Left ventricle myocardium inferior (tissue), 1 donor: ENCODE results near the gene RUBCNL. TPM values are rescaled to one million over a fixed set of nuclear protein-coding genes. Genes with fewer than 3 reads are reported as not detected.

ENCODE experiments used
- DNase-seq: peaks from one replicate; pipeline ENCODE4 v3.0.0-alpha.2; 2020
- H3K27ac ChIP-seq: fragments of 200-600 bp; replicated peaks from 2 replicates; pipeline ENCODE4 v1.8.0; 2021
- H3K27me3 ChIP-seq: fragments of 200-600 bp; 2 replicates; pipeline ENCODE4 v1.8.0; 2021; ENCODE audit warnings: low read depth
- H3K36me3 ChIP-seq: fragments of 200-600 bp; 2 replicates; pipeline ENCODE4 v1.8.0; 2021
- H3K4me1 ChIP-seq: fragments of 200-600 bp; 2 replicates; pipeline ENCODE4 v1.8.0; 2021
- H3K4me3 ChIP-seq: fragments of 200-600 bp; 2 replicates; pipeline ENCODE4 v1.8.0; 2021; ENCODE audit warnings: mild to moderate bottlenecking, moderate library complexity
- H3K9me3 ChIP-seq: fragments of 200-600 bp; replicated peaks from 2 replicates; pipeline ENCODE4 v1.8.0; 2021
- intact Hi-C: fragments of 100-400 bp; cut with micrococcal nuclease; formaldehyde crosslinking; loops from one replicate; pipeline ENCODE4 v1.11.0; 2022
- total RNA-seq: library from RNA; stranded (reverse); fragmentation: NEBNext Ultra II Directional; extraction: Animal tissue kit (Norgen Biotek cat#: 25700); gene quantifications from one replicate; pipeline ENCODE4 v1.2.1, GENCODE V29; 2021
- TF ChIP-seq, protein P1 (sequence below): fragments of 200-600 bp; IDR thresholded peaks from 2 replicates; pipeline ENCODE4 v1.8.0; 2021; ENCODE audit warnings: antibody characterized with exemption, mild to moderate bottlenecking, borderline replicate concordance
- donor health status: DM: no; HTN: yes; CAD: no; lungs with severe emphysema.

RUBCNL gene
- total RNA-seq, 1 donor from 2014 or later, result 0.38 TPM

GRCh38 chr13:46361276-46361934 is 25.6 kb downstream of the RUBCNL start:
- no peaks in the 10 kb centered on the region for H3K36me3 ChIP-seq
- peaks cover 12% of the 10 kb centered on the region for H3K27me3 ChIP-seq
- no peak overlapping the region for H3K4me3 ChIP-seq
- TF ChIP-seq, protein P1, sequence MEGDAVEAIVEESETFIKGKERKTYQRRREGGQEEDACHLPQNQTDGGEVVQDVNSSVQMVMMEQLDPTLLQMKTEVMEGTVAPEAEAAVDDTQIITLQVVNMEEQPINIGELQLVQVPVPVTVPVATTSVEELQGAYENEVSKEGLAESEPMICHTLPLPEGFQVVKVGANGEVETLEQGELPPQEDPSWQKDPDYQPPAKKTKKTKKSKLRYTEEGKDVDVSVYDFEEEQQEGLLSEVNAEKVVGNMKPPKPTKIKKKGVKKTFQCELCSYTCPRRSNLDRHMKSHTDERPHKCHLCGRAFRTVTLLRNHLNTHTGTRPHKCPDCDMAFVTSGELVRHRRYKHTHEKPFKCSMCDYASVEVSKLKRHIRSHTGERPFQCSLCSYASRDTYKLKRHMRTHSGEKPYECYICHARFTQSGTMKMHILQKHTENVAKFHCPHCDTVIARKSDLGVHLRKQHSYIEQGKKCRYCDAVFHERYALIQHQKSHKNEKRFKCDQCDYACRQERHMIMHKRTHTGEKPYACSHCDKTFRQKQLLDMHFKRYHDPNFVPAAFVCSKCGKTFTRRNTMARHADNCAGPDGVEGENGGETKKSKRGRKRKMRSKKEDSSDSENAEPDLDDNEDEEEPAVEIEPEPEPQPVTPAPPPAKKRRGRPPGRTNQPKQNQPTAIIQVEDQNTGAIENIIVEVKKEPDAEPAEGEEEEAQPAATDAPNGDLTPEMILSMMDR, result no peak
- intact Hi-C loops, result no loop called here
- no peaks in the 10 kb centered on the region for H3K9me3 ChIP-seq
- H3K4me1 ChIP-seq, result no peaks in the 10 kb centered on the region
- H3K27ac ChIP-seq, result no peak overlapping the region
- DNase-seq, result no peak

GRCh38 chr13:46360604-46361003 is 26.4 kb downstream of the RUBCNL start:
- intact Hi-C loops, result no loop called here
- Histone ChIP-seq H3K9me3 (no peaks in the 10 kb centered on the region), H3K27ac (no peak overlapping the region), H3K27me3 (peaks cover 4% of the 10 kb centered on the region), H3K4me3 (no peak overlapping the region), H3K4me1 (no peaks in the 10 kb centered on the region), H3K36me3 (no peaks in the 10 kb centered on the region)
- TF ChIP-seq, protein P1, result no peak
- no peak for DNase-seq

GRCh38 chr13:46359714-46360113 is 27.3 kb downstream of the RUBCNL start:
- no peaks in the 10 kb centered on the region for H3K36me3 ChIP-seq
- H3K27ac ChIP-seq, result no peak overlapping the region
- no peak for DNase-seq
- TF ChIP-seq, protein P1, result no peak
- no peaks in the 10 kb centered on the region for H3K27me3 ChIP-seq
- H3K4me1 ChIP-seq, result no peaks in the 10 kb centered on the region
- H3K4me3 ChIP-seq, result no peak overlapping the region
- no peaks in the 10 kb centered on the region for H3K9me3 ChIP-seq
- intact Hi-C loops, result no loop called here

DNA sequence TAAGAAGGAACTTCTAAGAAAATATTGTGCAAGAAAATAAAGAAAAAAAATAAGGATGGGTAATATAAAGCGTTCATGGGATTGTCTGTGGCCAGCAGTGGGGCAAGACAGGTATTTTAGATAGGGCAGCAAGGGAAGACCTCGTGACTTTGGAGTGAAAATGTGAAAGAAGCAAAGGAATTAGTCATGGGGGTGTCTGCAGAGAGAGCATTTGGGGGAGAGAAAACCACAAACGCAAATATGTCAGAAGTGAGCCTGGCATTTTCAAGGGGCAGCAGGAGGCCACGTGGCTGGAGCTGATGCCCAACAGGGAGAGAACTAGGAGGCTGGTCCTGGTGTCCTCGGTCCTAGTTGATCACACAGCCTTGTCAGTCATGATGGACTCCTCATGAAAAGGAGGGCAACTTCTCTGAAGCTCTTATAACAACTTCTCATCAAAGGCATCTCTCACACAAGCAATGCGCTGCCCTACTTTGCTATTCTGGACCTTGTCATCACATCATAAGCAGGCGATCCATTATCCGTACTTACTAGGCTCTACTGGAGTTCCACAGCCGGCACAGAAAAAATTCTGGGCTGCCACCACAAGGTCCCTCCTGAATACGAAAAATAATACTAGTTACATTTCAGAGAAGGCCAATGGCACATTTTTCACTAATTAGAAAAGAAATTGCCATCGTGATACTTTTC is 31.0 kb downstream of the RUBCNL start:
- Histone ChIP-seq H3K27ac (no peak overlapping the region), H3K9me3 (no peaks in the 10 kb centered on the region), H3K4me1 (no peaks in the 10 kb centered on the region), H3K36me3 (no peaks in the 10 kb centered on the region), H3K4me3 (no peak overlapping the region), H3K27me3 (no peaks in the 10 kb centered on the region)
- intact Hi-C loops, result no loop called here
- no peak for DNase-seq
- TF ChIP-seq, protein P1, result no peak

GRCh38 chr13:46355088-46355468 is 32.0 kb downstream of the RUBCNL start:
- TF ChIP-seq, protein P1, result no peak
- intact Hi-C loops, result no loop called here
- Histone ChIP-seq H3K27me3 (no peaks in the 10 kb centered on the region), H3K4me1 (no peaks in the 10 kb centered on the region), H3K36me3 (no peaks in the 10 kb centered on the region), H3K9me3 (no peaks in the 10 kb centered on the region), H3K4me3 (no peak overlapping the region), H3K27ac (no peak overlapping the region)
- DNase-seq, result no peak
